ENCODE results near the gene ZNF564. TPM values are rescaled to one million over a fixed set of nuclear protein-coding genes. Genes with fewer than 3 reads are reported as not detected.

Gene ZNF564
- total RNA-seq, 1 experiment from 2014 or later: 6.1 TPM

DNA sequence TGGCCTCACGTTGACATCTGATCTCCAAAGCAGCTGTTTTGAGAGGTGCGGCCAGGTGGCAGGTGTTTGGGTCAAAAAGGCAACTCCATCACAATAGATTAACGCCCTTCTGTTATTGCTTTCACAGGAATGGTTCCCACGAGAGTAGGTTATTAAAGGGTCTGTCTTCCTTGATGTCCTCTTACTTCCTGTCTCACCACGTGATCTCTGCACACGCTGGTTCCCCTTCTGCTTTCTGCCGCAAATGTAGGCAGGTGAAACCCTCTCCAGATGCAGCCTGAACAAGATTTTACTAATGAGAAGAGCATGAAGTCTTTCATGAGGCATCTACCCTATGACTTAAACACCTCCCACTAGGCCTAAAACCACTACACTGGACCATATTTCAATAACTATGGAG lies 22.8 kb upstream of the ZNF564 start:
- ChIA-PET CTCF (no interaction called here), RAD21 (ENCODE audit: low non-redundant PET in 1 of 2, low total read pairs in 2 of 2, uncharacterized antibody in 2 of 2, unreplicated experiment in 2 of 2) (no interaction called here), POLR2A (no interaction called here)
- peaks cover 0 to 8% of the 10 kb centered on the region in 2 experiments; a peak in 2 of 4 replicates for H3K9me3 ChIP-seq (ENCODE audit: control insufficient read depth in 1 of 2, insufficient read depth in 1 of 2, low read depth in 1 of 2, low read length in 2 of 2)
- BruUV-seq (replicated peaks): no TSS peak
- DNase-seq (ENCODE audit: low read depth, low spot score) (no peak), ATAC-seq (no peak)
- H4K20me1 ChIP-seq (ENCODE audit: insufficient read depth): no peaks in the 10 kb centered on the region
- H2AFZ ChIP-seq (ENCODE audit: low read depth, low read length, poor library complexity, severe bottlenecking): no peak overlapping the region
- H3K4me2 ChIP-seq (ENCODE audit: low read length): no peak overlapping the region
- no peak overlapping the region for H3K9ac ChIP-seq (ENCODE audit: low read length)
- H3K27me3 ChIP-seq (ENCODE audit: insufficient read depth, low read length): no peaks in the 10 kb centered on the region
- H3K4me3 ChIP-seq (replicated peaks in 1 of 2; ENCODE audit: low read depth in 1 of 2, low read length in 2 of 2): no peak overlapping the region
- H3K9me2 ChIP-seq (ENCODE audit: insufficient read depth): no peaks in the 10 kb centered on the region
- no peaks in the 10 kb centered on the region for H3K36me3 ChIP-seq (ENCODE audit: control insufficient read depth in 1 of 2, insufficient read depth in 2 of 2, low read length in 2 of 2)
- intact Hi-C loops (cut with micrococcal nuclease): no loop called here
- H3K4me1 ChIP-seq (ENCODE audit: control insufficient read depth in 1 of 2, insufficient read depth in 2 of 2, low read length in 2 of 2): no peaks in the 10 kb centered on the region
- H3K27ac ChIP-seq (ENCODE audit: low read depth, low read length): no peak overlapping the region
- no peaks in the 10 kb centered on the region for H3K79me2 ChIP-seq (ENCODE audit: insufficient read depth, low read length)
- TF ChIP-seq TCF7L2 (IDR thresholded peaks at IDR 0.05; ENCODE audit: borderline replicate concordance, extremely low read depth, insufficient read depth, insufficient read length) (no peak), SRF (IDR thresholded peaks at IDR 0.05; ENCODE audit: low read depth) (no peak), REST (IDR thresholded peaks at IDR 0.05; ENCODE audit: low read depth) (no peak), CBX3 (IDR thresholded peaks at IDR 0.05; ENCODE audit: low read depth) (no peak), JUND (IDR thresholded peaks at IDR 0.05) (no peak), RAD21 (IDR thresholded peaks at IDR 0.05; ENCODE audit: low read depth) (no peak), EZH2 (IDR thresholded peaks at IDR 0.05) (no peak), CEBPB (IDR thresholded peaks at IDR 0.05; ENCODE audit: low read depth) (no peak), FOSL1 (IDR thresholded peaks at IDR 0.05; ENCODE audit: low read depth) (no peak), ELF1 (IDR thresholded peaks at IDR 0.05; ENCODE audit: borderline replicate concordance, low read depth) (no peak), EZH2phosphoT487 (IDR thresholded peaks at IDR 0.05; ENCODE audit: borderline replicate concordance) (no peak), EGR1 (IDR thresholded peaks at IDR 0.05; ENCODE audit: low read depth) (no peak), YY1 (IDR thresholded peaks at IDR 0.05; ENCODE audit: extremely low read depth, insufficient replicate concordance, low read depth, low read length) (no peak), ZFX (IDR thresholded peaks at IDR 0.05) (no peak), SP1 (IDR thresholded peaks at IDR 0.05; ENCODE audit: low read depth) (no peak), ZNF274 (IDR thresholded peaks at IDR 0.05; ENCODE audit: low read depth, low read length) (no peak), POLR2A (IDR thresholded peaks at IDR 0.05; ENCODE audit: borderline replicate concordance, extremely low read depth, insufficient read depth, insufficient read length) (no peak)
- TF ChIP-seq, protein P1, sequence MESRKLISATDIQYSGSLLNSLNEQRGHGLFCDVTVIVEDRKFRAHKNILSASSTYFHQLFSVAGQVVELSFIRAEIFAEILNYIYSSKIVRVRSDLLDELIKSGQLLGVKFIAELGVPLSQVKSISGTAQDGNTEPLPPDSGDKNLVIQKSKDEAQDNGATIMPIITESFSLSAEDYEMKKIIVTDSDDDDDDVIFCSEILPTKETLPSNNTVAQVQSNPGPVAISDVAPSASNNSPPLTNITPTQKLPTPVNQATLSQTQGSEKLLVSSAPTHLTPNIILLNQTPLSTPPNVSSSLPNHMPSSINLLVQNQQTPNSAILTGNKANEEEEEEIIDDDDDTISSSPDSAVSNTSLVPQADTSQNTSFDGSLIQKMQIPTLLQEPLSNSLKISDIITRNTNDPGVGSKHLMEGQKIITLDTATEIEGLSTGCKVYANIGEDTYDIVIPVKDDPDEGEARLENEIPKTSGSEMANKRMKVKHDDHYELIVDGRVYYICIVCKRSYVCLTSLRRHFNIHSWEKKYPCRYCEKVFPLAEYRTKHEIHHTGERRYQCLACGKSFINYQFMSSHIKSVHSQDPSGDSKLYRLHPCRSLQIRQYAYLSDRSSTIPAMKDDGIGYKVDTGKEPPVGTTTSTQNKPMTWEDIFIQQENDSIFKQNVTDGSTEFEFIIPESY (IDR thresholded peaks at IDR 0.05; ENCODE audit: extremely low read depth, insufficient replicate concordance, low read length): no peak
- TF ChIP-seq, protein P2, sequence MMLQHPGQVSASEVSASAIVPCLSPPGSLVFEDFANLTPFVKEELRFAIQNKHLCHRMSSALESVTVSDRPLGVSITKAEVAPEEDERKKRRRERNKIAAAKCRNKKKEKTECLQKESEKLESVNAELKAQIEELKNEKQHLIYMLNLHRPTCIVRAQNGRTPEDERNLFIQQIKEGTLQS (IDR thresholded peaks at IDR 0.05): no peak
- TF ChIP-seq, protein P3, sequence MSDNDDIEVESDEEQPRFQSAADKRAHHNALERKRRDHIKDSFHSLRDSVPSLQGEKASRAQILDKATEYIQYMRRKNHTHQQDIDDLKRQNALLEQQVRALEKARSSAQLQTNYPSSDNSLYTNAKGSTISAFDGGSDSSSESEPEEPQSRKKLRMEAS (IDR thresholded peaks at IDR 0.05): no peak
